ENCODE results near the gene RDH11.

- no peak for TF ChIP-seq POLR2AphosphoS5 (IDR thresholded peaks at IDR 0.05; ENCODE audit: low read depth, low read length)
- TF ChIP-seq TCF7L2 (IDR thresholded peaks at IDR 0.05; ENCODE audit: low read depth, low read length) = no peak
- TF ChIP-seq, protein P1, sequence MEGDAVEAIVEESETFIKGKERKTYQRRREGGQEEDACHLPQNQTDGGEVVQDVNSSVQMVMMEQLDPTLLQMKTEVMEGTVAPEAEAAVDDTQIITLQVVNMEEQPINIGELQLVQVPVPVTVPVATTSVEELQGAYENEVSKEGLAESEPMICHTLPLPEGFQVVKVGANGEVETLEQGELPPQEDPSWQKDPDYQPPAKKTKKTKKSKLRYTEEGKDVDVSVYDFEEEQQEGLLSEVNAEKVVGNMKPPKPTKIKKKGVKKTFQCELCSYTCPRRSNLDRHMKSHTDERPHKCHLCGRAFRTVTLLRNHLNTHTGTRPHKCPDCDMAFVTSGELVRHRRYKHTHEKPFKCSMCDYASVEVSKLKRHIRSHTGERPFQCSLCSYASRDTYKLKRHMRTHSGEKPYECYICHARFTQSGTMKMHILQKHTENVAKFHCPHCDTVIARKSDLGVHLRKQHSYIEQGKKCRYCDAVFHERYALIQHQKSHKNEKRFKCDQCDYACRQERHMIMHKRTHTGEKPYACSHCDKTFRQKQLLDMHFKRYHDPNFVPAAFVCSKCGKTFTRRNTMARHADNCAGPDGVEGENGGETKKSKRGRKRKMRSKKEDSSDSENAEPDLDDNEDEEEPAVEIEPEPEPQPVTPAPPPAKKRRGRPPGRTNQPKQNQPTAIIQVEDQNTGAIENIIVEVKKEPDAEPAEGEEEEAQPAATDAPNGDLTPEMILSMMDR (IDR thresholded peaks at IDR 0.05) = no peak
- TF ChIP-seq SIN3A (IDR thresholded peaks at IDR 0.05; ENCODE audit: borderline replicate concordance, insufficient read depth, low read depth, low read length) = no peak
These were observed 11.7 kb downstream of the RDH11 start for GRCh38 chr14:67683842-67684241.
